ENCODE results near the gene PRICKLE4. TPM values are rescaled to one million over a fixed set of nuclear protein-coding genes. Genes with fewer than 3 reads are reported as not detected.
"Not testable (repeated sequence)": the region's sequence is repeated elsewhere in the genome, so short reads cannot be mapped to it uniquely, and the experiment has no call there.

PRICKLE4 gene
- total RNA-seq, 2 experiments from 2014 or later: 0.40 TPM; not detected in 1

- H3K27ac Mint-ChIP-seq: no peak overlapping the region
- H3K9me3 Mint-ChIP-seq (ENCODE audit: insufficient read depth): no peaks in the 10 kb centered on the region
- ChIA-PET CTCF (interaction anchor here (0.6 to 1.2 kb wide), 2 partner anchors 39 to 469 kb away, joined by 3 read pairs; partner anchors contain the start of gene TOMM6), POLR2A (no interaction called here)
- H3K4me1 Mint-ChIP-seq (ENCODE audit: low read depth): no peaks in the 10 kb centered on the region
- DNase-seq: no peak
- no peak for ATAC-seq
- no peak overlapping the region for H3K4me3 Mint-ChIP-seq
- peaks cover 11% of the 10 kb centered on the region for H3K27me3 Mint-ChIP-seq (ENCODE audit: low read depth)
- no peaks in the 10 kb centered on the region for H3K36me3 Mint-ChIP-seq (ENCODE audit: low read depth)
These were observed 32.0 kb upstream of the PRICKLE4 start for GRCh38 chr6:41748542-41748941.

DNA sequence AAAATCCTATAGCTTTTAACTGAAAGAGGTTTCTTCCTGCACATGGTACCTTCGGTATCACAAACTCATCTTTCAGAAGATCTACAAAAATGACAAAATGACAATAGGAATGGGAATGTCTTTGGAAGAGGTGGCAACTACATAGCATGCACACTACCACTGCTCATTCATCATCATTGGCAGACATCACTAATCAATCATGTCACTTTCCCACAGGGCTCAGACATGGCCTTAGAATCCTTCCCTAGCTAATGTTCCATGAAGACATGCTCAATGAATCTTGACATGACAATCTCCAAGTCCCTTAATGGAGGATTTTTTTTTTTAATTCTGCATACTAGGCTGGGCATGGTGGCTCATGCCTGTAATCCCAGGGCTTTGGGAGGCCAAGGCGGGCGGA lies 30.2 kb upstream of the PRICKLE4 start:
- no peak overlapping the region for H3K4me3 Mint-ChIP-seq
- H3K9me3 Mint-ChIP-seq (ENCODE audit: insufficient read depth): no peaks in the 10 kb centered on the region
- no peak overlapping the region for H3K27ac Mint-ChIP-seq
- H3K36me3 Mint-ChIP-seq (ENCODE audit: low read depth): no peaks in the 10 kb centered on the region
- POLR2A ChIA-PET: no interaction called here
- H3K4me1 Mint-ChIP-seq (ENCODE audit: low read depth): no peaks in the 10 kb centered on the region
- ATAC-seq (no peak), DNase-seq (no peak)
- CTCF ChIA-PET: interaction anchor here (1.4 kb wide), 1 partner anchor 15 kb away, joined by 4 read pairs; the partner anchor contains the start of gene TFEB
- peaks cover 19% of the 10 kb centered on the region for H3K27me3 Mint-ChIP-seq (ENCODE audit: low read depth)

- peak overlapping the region; percentile 44 for H3K27ac Mint-ChIP-seq
- CTCF ChIA-PET: no interaction called here
These were observed 24.7 kb upstream of the PRICKLE4 start for GRCh38 chr6:41755895-41756294.

DNA sequence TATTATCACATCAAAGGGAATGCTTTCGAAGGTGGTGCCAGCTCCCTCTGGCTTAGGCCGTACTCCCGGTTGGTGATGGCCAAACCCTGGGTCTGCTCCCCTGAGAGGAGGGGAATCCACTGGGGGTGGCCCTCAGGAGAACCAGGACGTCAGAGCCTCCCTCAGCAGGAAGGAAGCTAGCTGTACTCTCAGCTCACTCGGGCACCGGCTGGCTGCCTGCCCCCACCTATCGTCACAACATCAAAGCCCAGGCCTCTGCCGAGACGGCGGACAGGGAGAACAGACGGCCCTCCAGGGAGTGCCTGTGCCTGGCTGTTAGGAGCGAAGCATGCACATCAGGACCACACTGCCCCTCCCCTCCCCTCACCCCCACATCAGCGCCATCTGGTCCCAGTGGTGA lies 24.2 kb upstream of the PRICKLE4 start:
- peak; percentile 33 for ATAC-seq
- H3K36me3 Mint-ChIP-seq (ENCODE audit: low read depth): no peaks in the 10 kb centered on the region
- peaks cover 13% of the 10 kb centered on the region for H3K27me3 Mint-ChIP-seq (ENCODE audit: low read depth)
- no peak overlapping the region for H3K27ac Mint-ChIP-seq
- H3K4me3 Mint-ChIP-seq: no peak overlapping the region
- no peaks in the 10 kb centered on the region for H3K9me3 Mint-ChIP-seq (ENCODE audit: insufficient read depth)
- DNase-seq: peak; percentile 37
- POLR2A ChIA-PET: no interaction called here
- H3K4me1 Mint-ChIP-seq (ENCODE audit: low read depth): peaks cover 4% of the 10 kb centered on the region
- CTCF ChIA-PET: no interaction called here

More at GRCh38 chr6:41755895-41756294, 24.7 kb upstream of the PRICKLE4 start:
- peaks cover 4% of the 10 kb centered on the region for H3K4me1 Mint-ChIP-seq (ENCODE audit: low read depth)
- H3K9me3 Mint-ChIP-seq (ENCODE audit: insufficient read depth): no peaks in the 10 kb centered on the region
- H3K4me3 Mint-ChIP-seq: no peak overlapping the region
- POLR2A ChIA-PET: no interaction called here
- DNase-seq: no peak
- H3K27me3 Mint-ChIP-seq (ENCODE audit: low read depth): peaks cover 13% of the 10 kb centered on the region
- no peaks in the 10 kb centered on the region for H3K36me3 Mint-ChIP-seq (ENCODE audit: low read depth)
- no peak for ATAC-seq

DNA sequence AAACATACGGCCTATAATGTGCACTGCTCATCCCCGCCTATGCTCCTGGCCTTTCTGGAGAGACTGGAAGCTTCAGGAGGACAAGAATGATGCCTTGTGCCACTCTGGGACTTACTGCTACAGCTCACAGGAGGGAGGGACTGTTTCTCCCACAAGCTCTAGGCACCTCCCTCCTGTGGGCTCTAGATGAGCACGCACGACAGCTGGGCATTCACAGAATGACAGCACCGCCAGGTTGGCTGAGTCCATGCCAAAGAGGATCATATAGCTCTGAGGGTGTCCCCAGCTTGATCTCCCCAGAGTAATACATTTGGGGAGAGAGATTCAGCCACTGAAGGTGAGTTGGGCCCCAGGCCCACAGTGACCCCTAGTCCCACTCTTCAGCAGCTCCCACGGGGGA lies 23.3 kb upstream of the PRICKLE4 start:
- H3K36me3 Mint-ChIP-seq (ENCODE audit: low read depth): no peaks in the 10 kb centered on the region
- H3K27me3 Mint-ChIP-seq (ENCODE audit: low read depth): peaks cover 13% of the 10 kb centered on the region
- POLR2A ChIA-PET: interaction anchor here (0.7 kb wide), 1 partner anchor 21 kb away, joined by 3 read pairs; no protein-coding TSS in a partner anchor
- no peak for ATAC-seq
- CTCF ChIA-PET: interaction anchor here (0.9 kb wide), 1 partner anchor 20 kb away, joined by 3 read pairs; no protein-coding TSS in a partner anchor
- peaks cover 4% of the 10 kb centered on the region for H3K4me1 Mint-ChIP-seq (ENCODE audit: low read depth)
- H3K9me3 Mint-ChIP-seq (ENCODE audit: insufficient read depth): no peaks in the 10 kb centered on the region
- no peak for DNase-seq
- no peak overlapping the region for H3K27ac Mint-ChIP-seq
- no peak overlapping the region for H3K4me3 Mint-ChIP-seq

DNA sequence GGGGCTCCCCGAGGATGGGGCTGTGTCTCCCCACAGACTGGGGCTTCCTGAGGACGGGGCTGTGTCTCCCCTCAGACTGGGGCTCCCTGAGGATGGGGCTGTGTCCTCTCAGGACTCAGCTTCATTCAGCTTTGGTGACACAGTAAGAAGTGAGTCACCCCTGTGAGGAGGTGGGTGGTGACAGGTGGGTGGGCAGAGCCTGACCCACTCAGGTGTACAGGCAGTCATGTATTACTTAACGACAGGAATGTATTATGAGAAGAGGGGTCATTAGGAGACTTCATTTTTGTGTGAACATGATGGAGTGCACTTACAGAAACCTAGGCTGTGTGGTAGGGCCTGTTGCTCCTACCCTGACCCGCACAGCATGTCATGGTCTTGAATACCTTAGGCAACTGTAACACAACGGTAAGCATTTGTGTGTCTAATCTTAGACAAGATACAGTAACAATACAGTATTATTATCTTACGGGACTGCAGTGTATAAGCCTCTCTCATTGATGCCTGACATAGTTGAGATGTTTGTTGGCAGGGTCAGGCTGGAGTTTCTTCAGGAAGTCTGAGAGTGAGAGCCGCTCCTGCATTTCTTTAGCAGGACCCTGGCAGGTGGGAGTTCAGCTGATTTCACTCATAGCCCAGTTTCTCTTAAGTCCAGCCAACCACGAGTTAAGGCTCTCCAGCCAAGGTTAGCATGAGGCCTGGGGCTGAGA lies 22.5 kb upstream of the PRICKLE4 start:
- Mint-ChIP-seq H3K27me3 (ENCODE audit: low read depth) (peaks cover 13% of the 10 kb centered on the region), H3K9me3 (ENCODE audit: insufficient read depth) (no peaks in the 10 kb centered on the region), H3K36me3 (ENCODE audit: low read depth) (no peaks in the 10 kb centered on the region), H3K4me1 (ENCODE audit: low read depth) (peaks cover 4% of the 10 kb centered on the region), H3K4me3 (no peak overlapping the region), H3K27ac (no peak overlapping the region)
- POLR2A ChIA-PET: interaction anchor here (0.7 kb wide), 1 partner anchor 20 kb away, joined by 3 read pairs; no protein-coding TSS in a partner anchor
- CTCF ChIA-PET: interaction anchor here (0.9 kb wide), 1 partner anchor 19 kb away, joined by 3 read pairs; no protein-coding TSS in a partner anchor
- ATAC-seq (no peak), DNase-seq (no peak)

DNA sequence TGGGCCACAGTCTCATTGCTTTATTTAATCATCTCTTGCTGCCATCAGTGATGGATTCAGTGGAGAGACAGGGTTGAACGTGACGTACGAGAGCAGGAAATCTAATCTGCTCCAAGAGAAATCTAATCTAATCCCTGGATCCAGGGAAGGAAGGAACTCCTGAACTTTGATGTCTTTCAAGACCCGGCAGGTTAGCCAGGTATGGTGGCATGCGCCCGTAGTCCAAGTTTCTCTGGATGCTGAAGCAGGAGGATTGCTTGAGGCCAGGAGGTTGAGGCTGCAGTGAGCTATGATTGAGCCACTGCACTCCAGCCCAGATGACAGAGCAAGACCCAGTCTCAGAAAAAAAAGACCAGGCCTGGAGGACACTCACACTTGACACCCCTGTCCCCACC lies 21.9 kb upstream of the PRICKLE4 start:
- Mint-ChIP-seq H3K27me3 (ENCODE audit: low read depth) (peaks cover 9% of the 10 kb centered on the region), H3K4me3 (no peak overlapping the region), H3K4me1 (ENCODE audit: low read depth) (peaks cover 4% of the 10 kb centered on the region), H3K36me3 (ENCODE audit: low read depth) (no peaks in the 10 kb centered on the region), H3K9me3 (ENCODE audit: insufficient read depth) (no peaks in the 10 kb centered on the region), H3K27ac (no peak overlapping the region)
- CTCF ChIA-PET: interaction anchor here (1.6 kb wide), 1 partner anchor 17 kb away, joined by 3 read pairs; no protein-coding TSS in a partner anchor
- no peak for DNase-seq
- POLR2A ChIA-PET: no interaction called here
- ATAC-seq: no peak

DNA sequence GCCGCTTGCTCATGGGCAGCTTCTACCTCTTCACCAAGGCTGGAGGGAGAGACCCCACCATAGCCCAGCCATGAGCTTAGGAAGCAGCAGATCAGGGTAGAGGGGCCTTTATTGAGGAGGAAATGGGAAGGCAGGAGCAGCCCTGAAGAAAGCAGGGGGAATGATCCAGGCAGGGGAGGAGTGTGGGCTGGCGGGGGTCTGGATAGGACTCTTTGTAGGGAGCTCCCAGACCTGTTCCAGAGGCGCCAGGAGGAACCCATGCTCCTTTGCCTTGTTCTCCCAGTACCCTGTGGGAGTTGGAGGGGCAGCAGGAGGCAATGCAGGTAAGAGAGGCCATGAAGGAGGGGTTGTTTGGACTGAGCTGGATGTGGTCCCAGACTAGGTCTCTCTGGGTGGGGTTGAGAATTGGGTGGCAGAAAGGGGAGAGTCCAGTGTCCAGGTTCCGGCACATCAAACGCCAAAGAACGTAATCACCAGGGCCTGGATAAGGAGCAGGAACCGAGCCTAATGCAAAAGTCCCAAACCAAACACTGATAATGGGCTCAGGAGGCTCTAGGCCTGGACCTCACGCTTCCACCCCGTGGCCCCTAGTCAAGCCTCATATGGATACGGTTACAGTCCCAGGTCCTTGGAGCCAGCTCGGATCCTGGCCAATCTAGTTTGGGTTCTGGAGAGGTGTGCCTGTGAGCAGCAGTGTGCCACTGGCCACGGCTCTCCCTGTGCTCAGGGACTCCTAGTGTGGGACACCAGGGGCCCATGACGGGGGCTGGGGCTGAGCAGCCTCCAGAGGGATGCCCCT lies 21.3 kb upstream of the PRICKLE4 start:
- CTCF ChIA-PET: interaction anchor here (1.6 kb wide), 1 partner anchor 17 kb away, joined by 3 read pairs; no protein-coding TSS in a partner anchor
- no peak for ATAC-seq
- Mint-ChIP-seq H3K4me3 (no peak overlapping the region), H3K36me3 (ENCODE audit: low read depth) (no peaks in the 10 kb centered on the region), H3K27ac (no peak overlapping the region), H3K9me3 (ENCODE audit: insufficient read depth) (no peaks in the 10 kb centered on the region), H3K27me3 (ENCODE audit: low read depth) (peaks cover 5% of the 10 kb centered on the region), H3K4me1 (ENCODE audit: low read depth) (peaks cover 4% of the 10 kb centered on the region)
- no peak for DNase-seq
- POLR2A ChIA-PET: no interaction called here

DNA sequence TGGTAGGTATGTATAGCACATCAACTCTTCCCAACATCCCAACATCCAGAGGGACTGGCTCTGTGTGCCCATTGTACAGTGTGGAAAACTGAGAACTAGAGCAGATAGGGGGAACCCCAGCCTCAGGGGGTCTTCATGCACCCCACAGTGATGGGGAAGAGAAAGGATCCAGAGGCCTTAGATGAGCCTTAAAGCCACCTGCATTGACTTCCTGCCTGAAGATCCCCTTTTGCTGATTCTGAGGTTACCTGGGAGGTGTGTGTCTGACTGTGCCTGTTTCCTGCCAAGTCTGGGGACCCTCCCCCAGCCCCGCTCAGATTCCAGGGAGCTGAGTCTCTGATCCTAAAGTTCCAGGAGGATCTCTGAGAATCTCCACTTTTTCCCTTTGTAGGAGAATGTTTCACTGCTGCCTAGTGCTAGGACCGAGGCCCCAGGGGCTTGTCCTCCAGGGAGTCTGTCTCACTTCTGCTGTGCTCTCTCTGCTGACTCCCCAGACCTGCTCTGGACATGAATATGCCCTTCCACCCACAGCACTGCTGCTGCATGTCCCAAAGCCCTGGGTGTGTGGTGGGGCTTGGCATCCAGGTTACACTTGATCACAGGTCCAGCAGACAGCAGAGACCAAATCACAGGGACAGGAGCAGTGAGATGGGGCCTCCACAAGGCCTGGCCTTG lies 20.5 kb upstream of the PRICKLE4 start:
- no peak for ATAC-seq
- H3K27me3 Mint-ChIP-seq (ENCODE audit: low read depth): peaks cover 1% of the 10 kb centered on the region
- peaks cover 4% of the 10 kb centered on the region for H3K4me1 Mint-ChIP-seq (ENCODE audit: low read depth)
- ChIA-PET CTCF (interaction anchor here (1.6 kb wide), 1 partner anchor 16 kb away, joined by 3 read pairs; no protein-coding TSS in a partner anchor), POLR2A (no interaction called here)
- no peaks in the 10 kb centered on the region for H3K36me3 Mint-ChIP-seq (ENCODE audit: low read depth)
- H3K27ac Mint-ChIP-seq: no peak overlapping the region
- no peak for DNase-seq
- H3K9me3 Mint-ChIP-seq (ENCODE audit: insufficient read depth): no peaks in the 10 kb centered on the region
- H3K4me3 Mint-ChIP-seq: no peak overlapping the region

GRCh38 chr6:41763470-41763869 lies 17.1 kb upstream of the PRICKLE4 start:
- Mint-ChIP-seq H3K9me3 (ENCODE audit: insufficient read depth) (no peaks in the 10 kb centered on the region), H3K4me3 (no peak overlapping the region), H3K27me3 (ENCODE audit: low read depth) (peaks cover 1% of the 10 kb centered on the region), H3K36me3 (ENCODE audit: low read depth) (no peaks in the 10 kb centered on the region), H3K27ac (no peak overlapping the region), H3K4me1 (ENCODE audit: low read depth) (peaks cover 6% of the 10 kb centered on the region)
- ChIA-PET POLR2A (no interaction called here), CTCF (interaction anchor here (0.8 to 1.1 kb wide), 3 partner anchors 24 to 158 kb away, joined by 3 read pairs; partner anchors contain the start of genes BYSL, MED20 and TOMM6)
- DNase-seq: no peak
- ATAC-seq: no peak

GRCh38 chr6:41766043-41766664 lies 14.4 kb upstream of the PRICKLE4 start:
- not testable (repeated sequence) for H3K27ac Mint-ChIP-seq, ATAC-seq
- CTCF ChIA-PET: interaction anchor here (1.1 to 1.4 kb wide), 2 partner anchors 19 to 22 kb away, joined by 3 read pairs; partner anchors contain the start of gene TOMM6

More at GRCh38 chr6:41766043-41766664, 14.4 kb upstream of the PRICKLE4 start:
- POLR2A ChIA-PET; H3K4me3 Mint-ChIP-seq; H3K27me3 Mint-ChIP-seq (ENCODE audit: low read depth); H3K36me3 Mint-ChIP-seq (ENCODE audit: low read depth); H3K9me3 Mint-ChIP-seq (ENCODE audit: insufficient read depth); DNase-seq: not testable (repeated sequence)
- H3K4me1 Mint-ChIP-seq (ENCODE audit: low read depth): peaks cover 16% of the 10 kb centered on the region
